ENCODE results near the gene BHLHE41.

BHLHE41 gene

GRCh38 chr12:26124446-26125399 is at the start of gene BHLHE41:
BHLHE41 (minus strand) TSS chr12:26125037; CDS start chr12:26124779, 258 bp downstream.
- in situ Hi-C loops (cut with HindIII; ENCODE audit: low sequenced_read_pairs) = no loop called here

GRCh38 chr12:26172946-26173552 is 48.2 kb upstream of the BHLHE41 start:
- in situ Hi-C loops (cut with HindIII; ENCODE audit: low sequenced_read_pairs) = no loop called here

GRCh38 chr12:26172539-26172938 is 47.7 kb upstream of the BHLHE41 start:
- in situ Hi-C loops (cut with HindIII; ENCODE audit: low sequenced_read_pairs) = no loop called here

GRCh38 chr12:26172013-26172412 is 47.2 kb upstream of the BHLHE41 start:
- in situ Hi-C loops (cut with HindIII; ENCODE audit: low sequenced_read_pairs) = no loop called here

- in situ Hi-C loops (cut with HindIII; ENCODE audit: low sequenced_read_pairs) = no loop called here
Measured at GRCh38 chr12:26164118-26164517, 39.3 kb upstream of the BHLHE41 start.

GRCh38 chr12:26162905-26163304 is 38.1 kb upstream of the BHLHE41 start:
- in situ Hi-C loops (cut with HindIII; ENCODE audit: low sequenced_read_pairs) = no loop called here

- in situ Hi-C loops (cut with HindIII; ENCODE audit: low sequenced_read_pairs) = no loop called here
Measured at GRCh38 chr12:26162174-26162573, 37.3 kb upstream of the BHLHE41 start.

GRCh38 chr12:26158078-26158764 is 33.4 kb upstream of the BHLHE41 start:
- in situ Hi-C loops (cut with HindIII; ENCODE audit: low sequenced_read_pairs) = no loop called here

GRCh38 chr12:26157001-26157400 is 32.2 kb upstream of the BHLHE41 start:
- in situ Hi-C loops (cut with HindIII; ENCODE audit: low sequenced_read_pairs) = no loop called here

- in situ Hi-C loops (cut with HindIII; ENCODE audit: low sequenced_read_pairs) = no loop called here
Measured at GRCh38 chr12:26156201-26156871, 31.5 kb upstream of the BHLHE41 start.

GRCh38 chr12:26153421-26154154 is 28.8 kb upstream of the BHLHE41 start:
- in situ Hi-C loops (cut with HindIII; ENCODE audit: low sequenced_read_pairs) = no loop called here

GRCh38 chr12:26152507-26153102 is 27.8 kb upstream of the BHLHE41 start:
- in situ Hi-C loops (cut with HindIII; ENCODE audit: low sequenced_read_pairs) = no loop called here

- in situ Hi-C loops (cut with HindIII; ENCODE audit: low sequenced_read_pairs) = no loop called here
Measured at GRCh38 chr12:26150736-26151450, 26.1 kb upstream of the BHLHE41 start.

- in situ Hi-C loops (cut with HindIII; ENCODE audit: low sequenced_read_pairs) = no loop called here
Measured at GRCh38 chr12:26149968-26150500, 25.2 kb upstream of the BHLHE41 start.

GRCh38 chr12:26148291-26148690 is 23.5 kb upstream of the BHLHE41 start:
- in situ Hi-C loops (cut with HindIII; ENCODE audit: low sequenced_read_pairs) = no loop called here

GRCh38 chr12:26143291-26143690 is 18.5 kb upstream of the BHLHE41 start:
- in situ Hi-C loops (cut with HindIII; ENCODE audit: low sequenced_read_pairs) = no loop called here

- in situ Hi-C loops (cut with HindIII; ENCODE audit: low sequenced_read_pairs) = no loop called here
Measured at GRCh38 chr12:26138860-26139259, 14.0 kb upstream of the BHLHE41 start.

- in situ Hi-C loops (cut with HindIII; ENCODE audit: low sequenced_read_pairs) = no loop called here
Measured at GRCh38 chr12:26136688-26137087, 11.9 kb upstream of the BHLHE41 start.

GRCh38 chr12:26135571-26135970 is 10.7 kb upstream of the BHLHE41 start:
- in situ Hi-C loops (cut with HindIII; ENCODE audit: low sequenced_read_pairs) = no loop called here

Data from DLD1 (cell line).